ENCODE measurements around the gene PADI6. TPM values are rescaled to one million over a fixed set of nuclear protein-coding genes. Genes with fewer than 3 reads are reported as not detected.

Gene PADI6
- total and polyA plus RNA-seq, 2 of the 8 experiments (the other 6 are each of a cell fraction or from before 2014, with no cell fraction given) = not detected

GRCh38 chr1:17423781-17424245, 51.8 kb downstream of the PADI6 start:
- Histone ChIP-seq H2AK5ac (ENCODE audit: low read depth, low read length) (no peak overlapping the region), H3K18ac (ENCODE audit: extremely low read depth, low read length) (no peak overlapping the region), H3K4me1 (replicated peaks in 1 of 4; ENCODE audit: control insufficient read depth in 3 of 4, insufficient read depth in 4 of 4, low read length in 3 of 4) (peaks cover 0 to 9% (median 0%) of the 10 kb centered on the region in 4 experiments; a peak in 4 of 7 replicates), H2BK20ac (ENCODE audit: low read length) (no peak overlapping the region), H4K91ac (replicated peaks; ENCODE audit: insufficient read length, low read length) (no peak overlapping the region), H2BK15ac (ENCODE audit: low read length) (no peak overlapping the region), H3K27me3 (replicated peaks in 1 of 4; ENCODE audit: control insufficient read depth in 3 of 4, extremely low read depth in 1 of 4, insufficient read depth in 3 of 4, low read length in 3 of 4) (no peaks in the 10 kb centered on the region), H3K23ac (ENCODE audit: insufficient read length) (no peak overlapping the region), H3K79me2 (ENCODE audit: control insufficient read depth in 1 of 2, insufficient read depth in 2 of 2, low read length in 2 of 2) (peaks cover 4 to 66% of the 10 kb centered on the region in 2 experiments), H3K4me2 (ENCODE audit: insufficient read depth in 1 of 2, low read depth in 2 of 2, low read length in 2 of 2) (no peak overlapping the region), H3K14ac (ENCODE audit: insufficient read length) (no peak overlapping the region), H3K36me3 (ENCODE audit: control insufficient read depth in 2 of 4, insufficient read depth in 4 of 4, low read length in 3 of 4) (peaks cover 60 to 88% (median 82%) of the 10 kb centered on the region in 4 experiments), H3K4ac (replicated peaks; ENCODE audit: insufficient read length, low read depth, low read length) (no peak overlapping the region), H4K5ac (ENCODE audit: insufficient read length, low read depth, low read length) (no peak overlapping the region), H3K23me2 (ENCODE audit: low read depth, low read length) (no peaks in the 10 kb centered on the region), H3K9ac (replicated peaks in 1 of 4; ENCODE audit: extremely low read depth in 1 of 4, low read depth in 3 of 4, low read length in 3 of 4) (no peak overlapping the region), H3K27ac (ENCODE audit: low read depth, low read length) (no peak overlapping the region), H2AFZ (ENCODE audit: low read length) (no peak overlapping the region), H3K4me3 (ENCODE audit: extremely low read depth in 1 of 4, insufficient read depth in 2 of 4, low read depth in 3 of 4, low read length in 4 of 4) (no peak overlapping the region), H3K79me1 (ENCODE audit: low read depth, low read length) (peaks cover 17% of the 10 kb centered on the region), H4K8ac (ENCODE audit: extremely low read depth, insufficient read depth, low read length) (no peak overlapping the region), H2BK120ac (replicated peaks; ENCODE audit: low read depth, low read length) (no peak overlapping the region), H2BK5ac (ENCODE audit: low read depth, low read length) (no peak overlapping the region; the same call in 1 of the 2 replicates), H3K9me3 (ENCODE audit: insufficient read depth in 2 of 2, low read depth in 1 of 2, low read length in 1 of 2) (no peaks in the 10 kb centered on the region), H2BK12ac (ENCODE audit: low read depth, low read length) (no peak overlapping the region), H3K56ac (replicated peaks; ENCODE audit: insufficient read length, low read depth, low read length) (no peak overlapping the region), H4K20me1 (replicated peaks in 1 of 2; ENCODE audit: control insufficient read depth in 1 of 2, insufficient read depth in 2 of 2, low read length in 2 of 2) (peaks cover 43 to 57% of the 10 kb centered on the region in 2 experiments)
- POLR2A ChIA-PET (ENCODE audit: partially characterized antibody) = interaction anchor here (0.9 to 9.0 kb wide), 4 partner anchors 11 to 19 kb away, joined by 3 to 146 read pairs (median 4); partner anchors contain the start of gene RCC2
- CTCF ChIA-PET (ENCODE audit: partially characterized antibody) = interaction anchor here (0.6 to 2.1 kb wide), 8 partner anchors 10 to 74 kb away, joined by 3 to 7 read pairs (median 4); no protein-coding TSS in a partner anchor
- DNase-seq (ENCODE audit: low read depth in 1 of 2, low spot score in 2 of 2) (no peak), FAIRE-seq (no peak)
- TF ChIP-seq CTCF (IDR thresholded peaks at IDR 0.05; ENCODE audit: control extremely low read depth in 1 of 3, insufficient read depth in 1 of 3, low read depth in 1 of 3, low read length in 3 of 3) (peak in 1 of 3 experiments; percentile 0; a peak in 1 of 4 replicates), PHF8 (conservative IDR thresholded peaks at IDR 0.05; ENCODE audit: low read depth, low read length) (no peak), POLR2AphosphoS5 (IDR thresholded peaks at IDR 0.05; ENCODE audit: low read depth, low read length) (peak; percentile 63)
- WGBS, 2 experiments (ENCODE audit: extremely low coverage in 1 of 2, insufficient coverage in 1 of 2, insufficient read length in 1 of 2, insufficient replicate concordance in 2 of 2, low coverage in 1 of 2, low lambda C conversion rate in 2 of 2, missing lambda C conversion rate in 1 of 2) = 84% methylated on average over 13 of the region's 13 CpGs; no CpG with 5 or more reads in 1 of the 2 experiments
